PC-9 (cell line): ENCODE data around the gene FAU. TPM values are rescaled to one million over a fixed set of nuclear protein-coding genes. Genes with fewer than 3 reads are reported as not detected.

Source experiments
- BruUV-seq: library from RNA; stranded (reverse); fragments of 400-500 nt; replicated peaks from 2 replicates; lab custom pipeline; 2021; lab: Mats Ljungman, UMichigan
- CTCF ChIA-PET: fragments of 300-600 bp; sonication (Branson Sonifier 250); formaldehyde crosslinking; loops from one replicate; lab custom pipeline; 2022; ENCODE audit warnings: antibody characterized with exemption; lab: Charles Lee
- POLR2A ChIA-PET: fragments of 300-600 bp; sonication (Branson Sonifier 250); formaldehyde crosslinking; loops from one replicate; lab custom pipeline; 2022; ENCODE audit warnings: antibody characterized with exemption; ENCODE audit not compliant: unreplicated experiment; lab: Charles Lee
- DNase-seq, 2 experiments: peaks; one replicate each; pipeline versions ENCODE4 v3.0.0 to v3.0.0-alpha.2; 2015 to 2022; ENCODE audit warnings: mixed read lengths in 1 of 2
- H2AFZ ChIP-seq: fragments of 200-600 bp; sonication (generic); 2 replicates; pipeline ENCODE4 v1.8.1; 2017; ENCODE audit warnings: antibody characterized with exemption
- H3F3A ChIP-seq: fragments of 200-600 bp; sonication (generic); 2 replicates; pipeline ENCODE4 v1.8.1; 2017; ENCODE audit warnings: antibody characterized with exemption, mild to moderate bottlenecking, low read depth; ENCODE audit not compliant: insufficient read depth
- H3K27ac ChIP-seq: fragments of 200-600 bp; sonication (generic); 2 replicates; pipeline ENCODE4 v1.6.1; 2016; ENCODE audit warnings: mixed run types
- H3K27me3 ChIP-seq: fragments of 200-600 bp; sonication (generic); 2 replicates; pipeline ENCODE4 v1.6.1; 2016; ENCODE audit warnings: low read depth, mixed run types; ENCODE audit not compliant: insufficient read depth
- H3K36me3 ChIP-seq: fragments of 200-600 bp; sonication (generic); 2 replicates; pipeline ENCODE4 v1.6.1; 2016; ENCODE audit warnings: low read depth, mixed run types
- H3K4me1 ChIP-seq: fragments of 200-600 bp; sonication (generic); replicated peaks from 2 replicates; pipeline ENCODE4 v1.6.1; 2016; ENCODE audit warnings: mixed run types; ENCODE audit not compliant: insufficient read depth
- H3K4me2 ChIP-seq: fragments of 200-600 bp; sonication (generic); 2 replicates; pipeline ENCODE4 v1.6.1; 2017; ENCODE audit warnings: mixed run types
- H3K4me3 ChIP-seq: fragments of 200-600 bp; sonication (generic); 2 replicates; pipeline ENCODE4 v1.6.1; 2016; ENCODE audit warnings: mixed run types
- H3K79me2 ChIP-seq: fragments of 200-600 bp; sonication (generic); 2 replicates; pipeline ENCODE4 v1.6.1; 2017; ENCODE audit warnings: low read depth, mixed run types
- H3K9me2 ChIP-seq: fragments of 200-600 bp; sonication (generic); 2 replicates; pipeline ENCODE4 v1.8.1; 2017; ENCODE audit warnings: mild to moderate bottlenecking; ENCODE audit not compliant: insufficient read depth
- H3K9me3 ChIP-seq: fragments of 200-600 bp; sonication (generic); 2 replicates; pipeline ENCODE4 v1.8.1; 2016; ENCODE audit warnings: low read depth; ENCODE audit not compliant: insufficient read depth
- H4K20me1 ChIP-seq: fragments of 200-600 bp; sonication (generic); 2 replicates; pipeline ENCODE4 v1.8.1; 2017; ENCODE audit not compliant: insufficient read depth
- EZH2 ChIP-seq: fragments of 200-600 bp; sonication (generic); IDR thresholded peaks from 2 replicates; pipeline ENCODE4 v1.8.0; 2017; ENCODE audit warnings: antibody characterized with exemption, low read depth
- intact Hi-C: fragments of 100-400 bp; cut with micrococcal nuclease; formaldehyde crosslinking; loops from one replicate; pipeline ENCODE4 v1.10.0; 2022; ENCODE audit not compliant: unreplicated experiment
- total RNA-seq: library from RNA; stranded (reverse); gene quantifications from 2 replicates; pipeline ENCODE4 v1.2.3, GENCODE V29; 2021
- TF ChIP-seq, protein P1 (sequence below): fragments of 200-600 bp; sonication (generic); conservative IDR thresholded peaks from 2 replicates; pipeline ENCODE4 v1.6.1; 2017; ENCODE audit warnings: mixed run types, antibody characterized with exemption, mild to moderate bottlenecking, moderate library complexity

Gene FAU
- total RNA-seq, 1 experiment from 2014 or later, result 973 TPM

DNA sequence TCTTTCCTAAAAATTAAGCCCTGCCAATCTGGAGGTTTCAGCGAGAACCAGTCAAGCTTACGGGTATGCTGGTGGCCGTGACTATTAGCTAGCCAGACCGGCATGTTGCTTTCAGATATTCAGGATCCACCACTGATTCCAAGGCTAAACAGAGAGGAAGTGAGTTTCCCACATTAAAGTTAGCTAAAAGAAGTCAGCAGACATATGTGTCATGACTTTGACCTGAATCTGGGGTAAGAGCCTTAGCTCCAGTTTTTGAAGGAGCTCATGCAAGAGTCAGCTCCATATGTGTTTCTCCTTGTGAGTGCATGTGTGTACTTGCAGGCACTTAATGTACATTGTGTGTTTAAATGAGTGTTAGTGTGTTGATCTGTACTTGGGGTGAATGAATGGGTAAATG, 36.5 kb downstream of the FAU start:
- POLR2A ChIA-PET, result interaction anchor here (0.5 to 0.7 kb wide), 2 partner anchors 11 to 15 kb away, joined by 3 to 6 read pairs; no protein-coding TSS in a partner anchor
- Histone ChIP-seq H3K27me3 (no peaks in the 10 kb centered on the region), H3K9me2 (no peaks in the 10 kb centered on the region), H3K79me2 (peaks cover 49% of the 10 kb centered on the region), H3K4me2 (peak overlapping the region; percentile 93), H3K36me3 (peaks cover 17% of the 10 kb centered on the region), H3K4me1 (peaks cover 17% of the 10 kb centered on the region), H4K20me1 (no peaks in the 10 kb centered on the region), H3K27ac (no peak overlapping the region), H3K4me3 (peak overlapping the region; percentile 82; the same call in 1 of the 2 replicates), H3F3A (peaks cover 18% of the 10 kb centered on the region), H3K9me3 (no peaks in the 10 kb centered on the region), H2AFZ (no peak overlapping the region)
- no TSS peak for BruUV-seq
- CTCF ChIA-PET, result no interaction called here
- intact Hi-C loops, result no loop called here
- TF ChIP-seq, protein P1, sequence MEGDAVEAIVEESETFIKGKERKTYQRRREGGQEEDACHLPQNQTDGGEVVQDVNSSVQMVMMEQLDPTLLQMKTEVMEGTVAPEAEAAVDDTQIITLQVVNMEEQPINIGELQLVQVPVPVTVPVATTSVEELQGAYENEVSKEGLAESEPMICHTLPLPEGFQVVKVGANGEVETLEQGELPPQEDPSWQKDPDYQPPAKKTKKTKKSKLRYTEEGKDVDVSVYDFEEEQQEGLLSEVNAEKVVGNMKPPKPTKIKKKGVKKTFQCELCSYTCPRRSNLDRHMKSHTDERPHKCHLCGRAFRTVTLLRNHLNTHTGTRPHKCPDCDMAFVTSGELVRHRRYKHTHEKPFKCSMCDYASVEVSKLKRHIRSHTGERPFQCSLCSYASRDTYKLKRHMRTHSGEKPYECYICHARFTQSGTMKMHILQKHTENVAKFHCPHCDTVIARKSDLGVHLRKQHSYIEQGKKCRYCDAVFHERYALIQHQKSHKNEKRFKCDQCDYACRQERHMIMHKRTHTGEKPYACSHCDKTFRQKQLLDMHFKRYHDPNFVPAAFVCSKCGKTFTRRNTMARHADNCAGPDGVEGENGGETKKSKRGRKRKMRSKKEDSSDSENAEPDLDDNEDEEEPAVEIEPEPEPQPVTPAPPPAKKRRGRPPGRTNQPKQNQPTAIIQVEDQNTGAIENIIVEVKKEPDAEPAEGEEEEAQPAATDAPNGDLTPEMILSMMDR, result no peak
- no peak for TF ChIP-seq EZH2
- no peak for DNase-seq

DNA sequence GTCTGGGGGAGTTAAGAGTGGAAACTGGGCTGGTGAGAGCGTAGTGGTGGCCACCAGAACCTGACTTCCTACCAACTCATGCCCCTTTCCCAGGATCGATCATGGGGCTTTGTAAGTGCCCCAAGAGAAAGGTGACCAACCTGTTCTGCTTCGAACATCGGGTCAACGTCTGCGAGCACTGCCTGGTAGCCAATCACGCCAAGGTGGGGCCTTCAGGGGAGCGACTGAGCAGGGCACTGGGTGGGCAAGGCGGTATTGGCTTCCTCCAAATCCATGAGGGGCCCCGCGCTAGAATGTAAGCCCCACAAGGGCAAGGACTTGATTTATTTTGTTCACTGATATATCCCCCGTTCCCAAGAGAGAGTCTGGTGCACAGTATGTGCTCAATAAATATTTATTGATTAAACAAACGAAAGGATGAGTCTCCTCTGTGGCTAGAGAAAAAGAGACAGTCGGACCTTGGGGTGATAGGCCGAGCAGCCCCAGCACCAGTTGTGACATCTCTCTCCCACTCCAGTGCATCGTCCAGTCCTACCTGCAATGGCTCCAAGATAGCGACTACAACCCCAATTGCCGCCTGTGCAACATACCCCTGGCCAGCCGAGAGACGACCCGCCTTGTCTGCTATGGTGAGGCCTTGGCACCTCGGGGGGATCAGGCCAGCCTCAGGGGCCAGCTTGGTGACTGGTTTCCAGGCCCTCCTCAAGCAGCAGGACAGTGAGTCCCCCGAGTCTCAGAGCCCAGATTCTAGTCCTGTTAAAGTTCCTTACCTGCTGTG, 37.1 kb downstream of the FAU start:
- Histone ChIP-seq H3K27ac (peak overlapping the region; percentile 82), H3F3A (peaks cover 13% of the 10 kb centered on the region), H4K20me1 (no peaks in the 10 kb centered on the region), H3K36me3 (peaks cover 20% of the 10 kb centered on the region), H3K9me3 (no peaks in the 10 kb centered on the region), H3K9me2 (no peaks in the 10 kb centered on the region), H3K4me3 (peak overlapping the region; percentile 82), H3K27me3 (no peaks in the 10 kb centered on the region), H3K4me2 (peak overlapping the region; percentile 93), H3K4me1 (peaks cover 17% of the 10 kb centered on the region), H3K79me2 (peaks cover 49% of the 10 kb centered on the region), H2AFZ (0 out of 2 replicates have a peak overlapping the region, but pooled peaks have one; percentile 90)
- POLR2A ChIA-PET, result interaction anchor here (0.7 kb wide), 1 partner anchor 12 kb away, joined by 6 read pairs; no protein-coding TSS in a partner anchor
- TSS peak; percentile 66 for BruUV-seq
- intact Hi-C loops, result loop anchor here (1.0 to 5.0 kb wide), 2 partner anchors 12 to 42 kb away; partner anchors contain the start of genes SAC3D1 and VPS51
- no peak for TF ChIP-seq EZH2
- TF ChIP-seq, protein P1, result no peak
- DNase-seq, result no peak
- CTCF ChIA-PET, result no interaction called here

DNA sequence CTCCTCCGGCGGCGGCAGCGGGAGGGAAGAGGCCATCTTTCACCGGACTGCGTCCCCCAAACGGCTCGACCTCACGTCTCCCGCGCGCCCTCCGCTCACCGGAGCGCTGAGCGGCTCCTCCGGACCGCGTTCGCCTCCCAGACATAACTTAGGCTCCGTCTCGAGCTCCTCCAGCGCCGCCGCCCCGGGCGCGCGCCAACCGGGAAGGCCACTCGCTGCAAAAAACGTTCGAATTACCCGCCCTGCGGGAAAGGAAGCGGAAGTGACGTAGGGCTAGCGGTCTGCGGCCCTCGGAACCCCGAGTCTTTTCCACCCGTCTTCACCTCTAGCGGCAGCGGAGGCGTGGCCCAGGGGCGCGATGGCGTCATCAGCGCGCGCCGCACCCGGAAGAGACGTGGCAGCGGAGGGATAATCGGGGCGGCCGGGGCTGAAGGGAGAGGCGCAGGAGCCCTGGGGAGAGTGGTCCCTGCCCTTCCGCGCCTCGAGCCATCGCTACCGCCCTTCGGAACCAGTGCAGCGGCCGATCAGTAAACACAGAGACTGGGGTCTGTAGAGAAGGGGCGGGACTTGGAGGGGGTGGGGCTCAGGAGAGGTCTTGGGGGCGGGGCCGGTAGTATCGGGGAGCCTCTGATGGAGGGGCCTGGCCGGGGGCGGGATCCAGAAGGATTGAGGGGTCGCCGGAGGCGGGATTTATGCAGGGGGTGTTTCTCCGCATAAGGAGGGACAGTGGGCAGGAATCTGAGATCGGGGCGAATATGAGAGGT, 37.9 kb downstream of the FAU start, which contains the start of the genes CDCA5 and ZFPL1:
Gene CDCA5 (minus strand): TSS at position 207 of the 764 bp plus-strand sequence. CDS start 62 bp downstream, at position 145.
Gene ZFPL1 (plus strand): TSS at position 389 of the 764 bp plus-strand sequence. CDS start 477 bp downstream, outside the sequence.
- H2AFZ ChIP-seq, result peak within 1 kb of the TSS; percentile 90
- no peaks in the 10 kb centered on the region for H3K9me2 ChIP-seq
- BruUV-seq, result no TSS peak
- peaks cover 17% of the 10 kb centered on the region for H3K4me1 ChIP-seq
- peak; percentile 89 to 97 for DNase-seq
- peak within 1 kb of the TSS; percentile 93 for H3K4me2 ChIP-seq
- no peaks in the 10 kb centered on the region for H4K20me1 ChIP-seq
- no peaks in the 10 kb centered on the region for H3K9me3 ChIP-seq
- TF ChIP-seq EZH2, result no peak
- TF ChIP-seq, protein P1, result no peak
- CTCF ChIA-PET, result no interaction called here
- peaks cover 20% of the 10 kb centered on the region for H3K36me3 ChIP-seq
- peaks cover 7% of the 10 kb centered on the region for H3F3A ChIP-seq
- intact Hi-C loops, result loop anchor here (1.0 to 5.0 kb wide), 2 partner anchors 12 to 42 kb away; partner anchors contain the start of genes SAC3D1 and VPS51
- POLR2A ChIA-PET, result no interaction called here
- H3K27ac ChIP-seq, result peak within 1 kb of the TSS; percentile 82
- H3K79me2 ChIP-seq, result peaks cover 49% of the 10 kb centered on the region
- peak within 1 kb of the TSS; percentile 82 for H3K4me3 ChIP-seq
- no peaks in the 10 kb centered on the region for H3K27me3 ChIP-seq
